Fibroblast of gingiva (primary cell): ENCODE results near the gene DLGAP1.

Experiments used
- DNase-seq: peaks from one replicate; pipeline ENCODE4 v3.0.0-alpha.2; 2011; ENCODE audit warnings: low read depth

Gene DLGAP1

DNA sequence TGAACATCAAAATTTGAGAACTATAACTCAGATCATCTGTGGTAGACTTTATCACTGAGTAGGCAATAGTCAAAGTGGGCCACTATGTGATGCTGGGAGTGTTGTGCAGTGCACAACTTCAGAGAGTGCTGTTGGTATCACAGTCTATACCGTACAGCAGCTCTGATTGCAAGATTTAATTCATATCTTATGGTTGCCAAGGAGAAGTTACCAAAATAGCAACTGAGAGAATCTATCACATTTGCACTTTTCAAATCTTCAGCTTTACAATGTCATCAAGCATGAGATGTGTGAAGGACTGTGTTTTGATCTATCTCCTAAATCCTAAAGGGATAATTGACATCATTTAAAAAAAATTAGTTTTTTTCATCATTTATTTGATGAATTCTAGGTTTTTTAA is 216.1 kb downstream of the DLGAP1 start:
- no peak for DNase-seq

DNA sequence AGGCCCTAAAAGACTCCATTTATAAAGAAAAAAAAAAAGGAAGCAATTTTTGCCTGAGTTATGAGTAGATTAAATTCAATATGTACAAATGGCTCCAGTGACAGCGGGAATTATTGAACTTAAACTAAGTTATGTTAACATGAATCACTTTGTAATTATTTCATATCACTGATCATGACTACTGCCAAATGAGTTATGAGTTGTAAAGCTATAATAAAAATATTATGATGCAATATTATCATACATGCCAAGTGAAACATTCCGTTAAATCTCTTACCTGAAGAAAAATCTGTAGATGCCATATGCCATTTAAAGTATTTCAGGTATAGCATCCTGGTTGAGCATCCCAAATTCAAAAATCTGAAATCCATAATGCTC is 217.5 kb downstream of the DLGAP1 start:
- no peak for DNase-seq

DNA sequence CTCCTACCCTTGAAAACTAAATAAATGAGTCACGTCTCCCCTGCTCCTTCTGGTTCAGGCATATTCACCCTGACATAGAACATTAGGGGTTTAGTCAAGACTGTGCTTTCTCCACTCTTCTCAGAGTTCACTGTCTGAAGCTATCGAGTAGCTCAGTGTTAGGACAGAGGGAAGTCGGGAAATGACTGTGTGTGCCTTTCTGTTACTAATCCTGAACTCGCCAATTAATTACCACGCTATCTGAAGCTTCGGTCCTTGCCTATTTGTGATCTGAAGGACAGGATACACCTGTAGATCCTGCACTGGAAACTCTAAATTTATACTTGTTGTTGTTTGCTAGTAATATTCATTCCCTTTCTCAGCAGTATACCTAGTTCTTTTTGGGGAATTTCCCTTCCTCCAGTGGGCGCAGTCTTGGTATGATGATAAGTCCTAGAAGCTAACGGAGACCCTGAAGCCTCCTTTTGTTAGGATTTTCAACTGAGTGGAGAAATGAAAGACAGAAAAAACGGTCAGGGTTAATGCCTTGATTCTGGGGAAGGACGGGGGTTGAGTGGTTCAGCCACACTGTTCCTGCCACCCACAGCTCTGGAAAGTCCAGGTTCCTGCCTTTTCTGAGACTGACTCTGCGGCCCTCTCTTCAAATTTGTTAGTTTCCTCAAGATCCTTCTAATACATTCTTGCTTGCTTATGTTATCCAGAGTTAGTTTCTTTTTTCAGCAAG is 218.0 kb downstream of the DLGAP1 start:
- no peak for DNase-seq

DNA sequence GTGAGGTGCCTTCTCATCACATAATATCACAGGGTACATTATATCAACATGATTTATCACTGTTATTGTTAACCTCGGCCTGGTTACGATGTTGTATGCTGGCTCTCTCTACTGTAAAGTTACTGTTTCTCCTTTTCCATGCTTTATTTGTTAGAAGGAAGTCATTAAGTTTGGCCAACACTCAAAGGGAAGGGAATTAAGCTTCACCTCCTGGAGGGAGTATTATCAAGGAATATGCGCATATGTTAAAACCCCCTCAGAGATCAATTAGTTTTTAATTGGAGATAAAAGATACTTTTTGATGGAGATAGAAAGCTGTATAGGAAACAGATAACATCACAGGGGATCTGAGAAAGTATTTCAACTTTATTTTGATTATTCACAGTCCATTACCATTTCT is 221.6 kb downstream of the DLGAP1 start:
- DNase-seq, result no peak

DNA sequence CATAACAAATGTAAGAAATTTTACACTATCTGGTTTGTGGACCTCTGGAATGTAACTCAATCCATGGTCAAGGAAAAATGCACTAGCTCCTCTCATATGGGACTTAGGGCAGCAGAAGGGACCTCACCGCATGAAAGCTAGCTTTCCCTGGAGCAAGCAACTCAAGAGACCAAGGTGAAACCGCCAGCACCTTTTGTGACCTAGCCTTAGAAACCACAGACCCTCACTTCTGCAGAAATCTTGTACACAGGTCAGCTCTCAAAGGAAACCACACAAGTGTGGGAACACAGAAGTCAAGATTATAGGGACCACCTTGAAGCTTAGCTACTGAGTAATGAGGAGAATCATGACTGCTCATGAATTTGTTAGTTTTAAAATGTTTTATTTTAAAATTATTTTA is 222.5 kb downstream of the DLGAP1 start:
- no peak for DNase-seq

DNA sequence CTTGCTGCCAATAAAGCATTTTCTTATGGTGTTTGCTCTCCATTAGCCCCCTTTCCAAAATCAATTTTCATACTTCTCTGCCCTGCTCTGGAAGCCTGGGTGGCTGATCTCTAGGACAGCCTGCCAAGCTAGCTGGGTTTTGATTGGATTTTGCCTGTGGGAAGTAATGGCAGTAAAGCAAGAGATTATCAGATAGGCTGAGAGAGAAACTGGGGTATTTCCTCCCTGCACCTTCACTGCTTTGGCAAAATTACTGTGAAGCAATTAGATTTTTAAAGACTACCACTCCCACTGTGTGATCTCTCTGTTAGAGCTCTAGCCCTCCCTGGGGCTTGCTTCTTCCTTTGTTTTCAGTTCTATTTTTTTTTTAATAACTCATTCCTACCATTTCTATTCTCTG is 223.8 kb downstream of the DLGAP1 start:
- no peak for DNase-seq

DNA sequence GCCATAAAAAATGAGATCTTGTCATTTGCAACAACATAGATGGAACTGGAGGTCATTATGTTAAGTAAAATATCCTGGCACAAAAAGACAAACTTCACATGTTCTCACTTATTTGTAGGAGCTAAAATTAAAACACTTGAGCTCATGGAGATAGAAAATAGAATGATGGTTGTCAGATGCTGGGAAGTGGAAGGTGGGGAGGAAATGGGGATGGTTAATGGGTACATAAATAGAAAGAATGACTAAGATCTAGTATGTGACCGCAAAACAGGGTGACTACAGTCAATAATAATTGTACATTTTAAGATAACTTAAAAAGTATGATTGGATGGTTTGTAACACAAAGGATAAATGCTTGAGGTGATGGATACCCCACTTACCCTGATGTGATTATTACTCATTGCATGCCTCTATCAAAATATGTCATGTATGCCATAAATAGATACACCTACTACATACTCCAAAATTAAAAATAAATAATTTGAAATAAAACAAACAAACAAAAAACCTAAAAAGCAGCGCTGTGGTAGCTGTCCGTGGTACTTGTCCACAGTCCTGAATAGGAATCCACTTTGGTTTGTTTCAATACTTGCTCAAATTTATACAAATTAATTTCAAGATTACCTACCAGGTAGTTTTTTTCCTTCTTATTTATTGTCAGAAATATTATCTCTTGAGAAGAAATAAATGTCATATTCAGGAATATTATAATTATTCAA is 224.5 kb downstream of the DLGAP1 start:
- no peak for DNase-seq

DNA sequence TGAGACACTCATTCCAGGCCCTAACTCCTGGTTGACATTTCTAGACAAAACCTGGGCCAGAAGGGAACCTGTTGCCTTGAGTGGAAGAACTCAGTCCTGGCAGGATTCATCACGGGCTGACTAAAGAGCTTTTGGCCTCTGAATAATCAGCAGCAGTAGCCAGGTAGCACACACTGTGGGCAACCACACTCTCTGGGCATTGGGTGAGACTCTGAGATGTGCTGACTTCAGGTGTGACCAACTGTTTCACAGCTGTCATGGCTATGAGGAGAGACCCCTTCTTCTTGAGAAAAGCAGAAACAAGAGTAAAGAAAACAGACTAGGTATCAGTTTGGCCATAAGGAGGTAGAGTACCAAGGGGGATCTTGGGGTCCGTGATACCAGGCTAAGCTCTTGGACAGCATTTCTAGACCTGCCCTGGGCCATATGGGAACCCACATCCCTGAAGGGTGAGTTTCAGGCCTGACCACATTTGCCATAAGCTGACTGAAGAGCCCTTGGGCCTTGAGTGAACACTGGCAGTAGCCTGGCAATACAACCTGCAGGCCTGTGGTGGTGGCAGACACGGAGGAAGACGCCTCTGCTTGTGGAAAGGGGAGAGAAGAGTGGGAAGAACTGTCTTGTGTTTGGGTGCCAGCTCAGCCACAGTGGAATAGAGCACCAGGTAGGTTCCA is 230.9 kb downstream of the DLGAP1 start:
- no peak for DNase-seq

DNA sequence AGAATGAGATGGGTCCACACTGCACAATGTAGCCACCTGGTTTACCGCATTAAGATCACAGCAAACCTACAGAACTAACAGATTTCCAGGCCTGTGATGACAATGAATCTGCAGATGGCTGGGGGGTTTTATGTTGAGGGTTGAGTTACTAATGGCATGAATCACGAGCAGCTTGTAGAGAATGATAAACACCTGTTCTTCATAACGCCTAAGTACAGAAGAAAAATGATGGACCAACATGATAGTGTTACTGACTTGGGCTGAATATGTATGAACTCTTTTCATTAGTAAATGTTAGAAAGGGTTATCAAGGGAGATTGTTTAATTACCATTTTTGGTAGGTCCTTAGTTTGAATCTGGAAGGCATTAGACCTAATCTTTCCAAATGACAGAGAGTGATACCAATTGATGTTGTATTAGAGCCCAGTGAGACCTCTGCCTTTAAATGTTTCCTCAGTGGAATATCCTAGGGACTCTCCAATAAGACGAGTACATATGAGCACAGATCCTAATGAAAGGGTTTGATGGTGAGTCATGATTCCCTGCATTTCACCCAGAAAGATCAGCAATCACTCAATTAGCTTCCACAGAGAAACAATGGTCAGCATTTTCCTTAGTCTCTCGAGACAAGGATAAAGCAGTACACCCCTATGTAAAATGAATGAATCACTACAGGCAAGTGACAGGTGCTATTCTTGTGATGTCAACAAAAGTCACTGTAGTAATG is 243.8 kb downstream of the DLGAP1 start:
- no peak for DNase-seq

DNA sequence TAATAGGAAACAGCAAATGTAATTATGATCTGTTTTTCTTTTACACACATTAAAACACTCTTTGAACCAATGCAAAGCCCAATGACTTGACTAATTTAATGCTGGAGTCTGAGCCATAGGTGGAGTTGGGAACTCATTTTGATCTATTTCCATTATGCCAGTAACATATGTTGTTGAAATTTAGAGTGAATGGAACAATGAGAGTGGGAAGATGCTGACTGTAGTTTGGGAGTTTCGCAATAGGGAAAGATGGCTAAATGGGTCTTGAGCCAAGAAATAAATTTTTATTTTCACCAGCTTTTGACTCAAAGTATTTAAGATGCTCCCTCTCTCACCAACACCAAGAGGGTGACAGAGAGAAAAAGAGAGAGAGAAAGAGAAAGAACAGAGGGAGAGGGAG is 246.7 kb downstream of the DLGAP1 start:
- no peak for DNase-seq

DNA sequence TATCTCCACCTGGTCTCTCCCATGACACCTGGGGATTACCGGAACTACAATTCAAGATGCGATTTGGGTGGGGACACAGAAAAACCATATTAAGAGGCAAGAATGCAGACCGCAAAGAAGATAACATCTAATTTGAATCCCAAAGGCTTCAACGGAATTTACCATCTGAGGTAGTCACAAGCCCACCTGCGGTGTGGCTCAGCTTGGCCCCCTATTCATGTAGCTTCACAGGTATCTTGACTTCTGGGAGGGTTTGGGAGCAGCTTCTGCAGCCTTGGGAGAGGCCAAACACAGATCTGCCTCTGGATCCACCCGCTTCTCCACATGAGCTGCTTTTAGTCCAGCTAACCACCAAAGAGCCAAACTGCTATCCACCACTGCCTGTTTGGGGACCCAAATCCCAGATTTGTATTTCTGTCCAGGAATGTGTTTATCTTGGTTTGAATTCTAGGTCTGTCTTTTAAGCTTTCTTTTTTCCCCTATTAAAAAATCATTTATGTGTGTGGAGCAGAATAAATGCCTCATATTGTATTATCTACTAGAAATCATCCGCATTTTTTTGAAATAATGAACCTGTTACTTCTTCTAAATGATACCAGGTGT is 247.6 kb downstream of the DLGAP1 start:
- no peak for DNase-seq

DNA sequence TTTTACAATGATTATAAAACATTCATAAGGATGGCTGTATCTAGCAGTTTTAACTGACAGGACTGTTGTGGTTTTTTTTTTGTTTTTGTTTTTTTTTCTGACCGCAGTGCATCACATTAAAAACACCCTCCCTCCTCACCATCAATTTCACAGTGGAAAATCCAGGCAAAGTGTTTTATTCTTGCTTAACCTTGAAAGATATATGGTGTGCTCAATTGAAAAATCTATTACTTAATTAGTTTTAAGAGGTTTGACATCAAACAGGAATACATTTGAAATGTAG is 250.7 kb downstream of the DLGAP1 start:
- no peak for DNase-seq

DNA sequence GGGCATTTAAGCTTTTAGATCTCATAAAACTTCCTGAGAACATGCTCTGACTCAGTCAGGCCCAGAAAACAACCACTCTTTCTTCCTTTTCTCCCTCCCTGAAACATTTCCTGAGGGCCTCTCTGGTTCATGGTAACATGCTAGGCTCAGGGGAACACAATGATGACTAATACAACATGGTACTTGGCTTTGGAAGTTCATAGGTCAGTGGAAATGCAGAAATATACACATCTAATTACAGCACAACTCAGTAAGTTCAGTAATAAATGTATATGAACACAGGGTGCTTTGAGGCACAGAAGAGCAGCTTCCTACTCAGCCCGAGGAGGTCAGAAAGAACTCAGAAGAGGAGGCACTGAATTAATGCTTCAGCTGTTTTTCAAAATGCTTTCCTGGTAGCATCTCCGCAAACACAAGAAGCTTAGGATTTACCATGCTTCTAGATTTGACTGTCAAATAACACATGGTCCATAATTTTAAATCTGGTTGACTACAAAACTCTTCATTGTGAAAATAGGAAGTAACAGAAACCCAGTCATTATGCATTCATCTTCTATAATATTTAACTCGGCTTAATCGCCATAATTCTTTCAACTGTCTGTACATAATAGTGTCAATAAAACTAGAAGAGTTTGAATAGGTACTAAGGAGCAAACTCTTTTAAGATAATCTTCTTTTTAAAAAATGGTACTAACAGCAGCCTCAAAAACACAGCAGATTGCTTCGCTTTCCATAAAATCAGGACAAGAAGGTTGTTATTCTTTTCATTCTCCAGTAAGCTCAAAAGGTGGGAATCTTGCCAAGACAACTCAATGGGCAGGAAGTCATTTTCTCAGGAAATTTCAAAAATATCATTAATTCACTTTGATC is 251.3 kb downstream of the DLGAP1 start:
- DNase-seq, result no peak

DNA sequence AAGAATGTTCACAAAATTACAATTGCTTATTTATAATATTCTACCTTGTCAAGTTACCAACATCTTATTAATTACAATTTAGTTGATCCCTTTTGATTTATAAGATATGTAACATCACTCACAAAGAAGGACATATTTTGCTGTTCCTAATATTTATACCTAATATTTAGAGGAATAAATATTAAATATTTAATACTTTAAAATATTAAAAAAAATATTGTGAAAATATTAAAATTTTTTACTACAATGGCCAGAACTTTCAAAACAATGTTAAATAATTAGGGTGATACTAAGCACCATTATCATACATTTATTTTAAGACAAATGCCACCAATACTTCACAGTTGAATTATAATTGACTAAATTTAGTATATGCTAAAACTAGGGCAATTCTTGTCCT is 254.7 kb downstream of the DLGAP1 start:
- no peak for DNase-seq

DNA sequence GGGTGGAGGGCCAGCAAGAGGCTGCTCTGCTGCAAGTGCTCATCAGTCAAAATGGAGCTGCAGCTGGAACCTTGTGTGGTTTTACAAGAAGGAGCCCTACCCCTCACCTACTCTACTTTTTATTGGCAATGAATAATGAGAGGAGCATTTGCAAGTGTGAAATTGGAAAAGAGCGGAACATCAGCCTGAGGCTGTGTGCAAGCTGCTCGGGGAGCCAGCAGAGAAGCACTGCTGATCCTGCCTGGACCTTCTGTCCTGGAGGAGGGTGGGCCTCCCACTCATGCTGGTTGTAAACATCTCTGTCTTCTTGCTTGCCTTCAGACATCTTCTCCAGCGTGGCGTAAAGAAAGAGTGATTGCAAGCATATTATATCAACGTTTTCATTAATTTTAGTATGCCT is 256.2 kb downstream of the DLGAP1 start:
- DNase-seq, result no peak

DNA sequence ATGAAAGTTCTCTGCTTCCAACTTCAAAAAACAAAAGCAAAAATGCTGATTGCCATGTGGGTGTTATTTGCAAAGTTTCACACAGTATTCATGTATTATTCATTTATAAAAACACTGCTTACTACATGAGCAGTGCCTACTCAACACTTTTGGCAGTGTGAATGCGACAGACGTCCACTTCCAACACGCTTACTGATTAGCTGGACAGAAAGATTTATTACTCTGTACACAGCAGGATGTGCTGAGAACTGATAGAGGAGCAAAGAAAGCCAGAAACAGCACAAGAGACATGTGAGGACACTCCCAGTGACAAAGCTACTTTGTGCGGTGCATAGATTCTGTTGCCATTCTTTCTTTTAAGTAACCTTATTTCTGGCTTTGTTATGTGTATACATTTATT is 258.8 kb downstream of the DLGAP1 start:
- DNase-seq, result no peak

DNA sequence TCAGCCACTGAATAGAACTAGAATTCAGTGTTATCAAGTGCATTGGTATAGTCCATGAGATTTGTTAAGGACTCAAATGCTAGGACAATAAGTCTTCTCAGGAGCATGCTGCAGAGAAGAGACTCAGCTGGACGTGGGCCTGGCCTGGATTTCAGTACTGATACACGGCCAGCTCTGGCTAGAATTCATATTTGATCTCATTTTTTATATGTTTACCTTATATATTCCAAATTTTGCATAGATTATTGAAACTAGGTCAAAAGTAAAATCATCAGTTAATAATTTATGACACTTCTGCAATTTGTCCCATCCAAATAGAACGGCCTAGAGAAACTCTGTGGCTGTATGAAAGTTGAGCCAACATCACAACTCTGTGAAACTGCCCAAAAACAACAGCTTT is 262.0 kb downstream of the DLGAP1 start:
- no peak for DNase-seq

DNA sequence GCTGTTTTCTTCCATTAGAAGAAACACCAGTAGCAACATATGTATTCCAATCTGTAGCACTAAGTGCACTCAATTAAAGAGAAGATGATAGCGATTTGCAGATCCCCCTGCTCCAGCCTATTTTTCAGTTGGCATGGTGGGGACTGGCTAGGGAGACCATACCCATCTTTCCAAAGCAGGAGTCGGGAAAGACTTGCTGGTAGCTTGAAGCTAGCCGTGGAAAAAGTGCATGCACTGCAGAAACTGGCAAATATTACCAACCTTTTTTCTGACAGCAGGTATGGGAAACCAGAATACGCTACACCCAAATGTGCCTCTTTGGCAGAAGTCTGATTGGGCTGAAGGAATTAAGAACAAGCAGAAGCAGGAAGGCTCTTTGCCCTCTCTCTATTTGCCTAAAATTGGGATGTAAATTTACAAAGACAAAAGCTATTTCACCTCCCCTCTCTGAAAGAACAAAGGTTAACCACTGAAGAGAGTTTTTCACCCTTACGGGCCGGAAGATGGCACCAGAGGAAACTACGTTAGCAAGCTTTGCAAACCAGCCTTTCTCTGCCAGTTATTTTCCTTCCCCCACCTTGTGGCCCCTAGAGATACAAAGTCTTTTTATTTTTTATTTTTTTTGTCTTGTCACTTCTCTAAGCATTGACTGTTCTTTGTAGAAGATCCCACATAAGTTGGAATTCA is 273.1 kb downstream of the DLGAP1 start:
- no peak for DNase-seq

DNA sequence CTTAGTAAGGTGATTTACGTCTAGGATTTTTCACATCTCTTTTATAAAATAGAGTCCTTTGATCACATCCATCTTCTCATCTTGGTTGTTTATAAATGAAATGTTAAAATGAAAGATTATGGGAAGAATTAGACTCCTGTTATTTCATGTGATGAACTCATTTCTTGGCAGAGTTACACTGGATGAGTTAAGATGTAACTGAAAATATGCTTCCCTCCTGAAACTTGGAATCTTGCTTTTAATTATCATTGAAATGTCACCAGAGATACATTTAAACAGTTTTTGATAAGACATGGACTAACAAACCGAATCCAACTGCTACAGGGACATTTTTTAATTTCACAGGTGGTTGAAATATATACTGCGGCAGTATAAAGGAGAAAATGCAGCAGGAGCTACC is 274.0 kb downstream of the DLGAP1 start:
- no peak for DNase-seq

DNA sequence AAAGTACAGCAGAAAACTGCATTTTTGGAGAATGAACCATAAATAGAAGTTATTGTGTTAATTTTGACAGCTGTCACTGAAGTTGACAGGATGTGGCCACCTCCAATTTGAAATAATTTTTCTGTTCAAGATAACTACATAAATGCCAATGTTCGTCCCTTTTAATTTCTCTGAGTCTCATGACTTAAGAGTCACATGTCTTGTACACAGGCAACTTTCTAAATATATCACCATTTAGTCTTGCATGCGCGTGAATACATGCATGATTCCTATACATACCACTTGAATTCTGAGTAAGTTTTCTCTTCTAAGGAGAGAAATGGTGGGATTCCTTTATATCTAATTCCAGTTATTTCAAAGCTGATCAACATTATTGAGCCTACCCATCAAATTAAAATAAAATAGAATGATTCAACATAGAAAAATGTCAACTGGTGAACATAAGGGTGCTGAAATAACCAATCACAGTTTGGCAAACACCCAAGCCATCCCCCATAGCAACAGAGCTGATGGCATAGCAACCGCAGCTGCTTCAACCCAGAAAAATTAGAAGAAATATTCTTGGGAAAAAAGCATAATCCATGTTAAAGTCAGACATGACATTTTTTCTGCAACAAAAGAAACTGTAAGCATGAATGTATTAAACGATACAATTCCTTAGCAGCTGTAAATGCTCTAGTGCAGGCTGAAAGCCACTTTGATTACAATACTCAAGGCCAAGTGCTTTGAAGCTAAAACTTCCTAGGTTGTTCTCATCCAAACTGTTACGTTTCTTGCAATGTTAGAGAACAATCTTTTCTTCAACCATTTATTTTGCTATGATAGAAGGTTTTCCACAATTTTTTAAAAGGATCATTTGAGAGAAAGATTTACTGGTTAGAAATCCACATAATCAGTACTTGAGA is 282.7 kb downstream of the DLGAP1 start:
- no peak for DNase-seq
